DOHH2 (cell line): ENCODE measurements around the gene IMMP2L.

Experiments
- EZH2phosphoT487 ChIP-seq: fragments of 200-600 bp; sonication (generic); IDR thresholded peaks from 2 replicates; pipeline ENCODE4 v1.6.1; 2017; ENCODE audit warnings: borderline replicate concordance, mild to moderate bottlenecking, antibody characterized with exemption, low read length, moderate library complexity, mixed read lengths
- TF ChIP-seq, protein P1 (sequence below): fragments of 200-600 bp; sonication (generic); IDR thresholded peaks from one replicate; pipeline ENCODE4 v1.5.1; 2014; ENCODE audit warnings: antibody characterized with exemption, mild to moderate bottlenecking, low read depth, low read length; ENCODE audit not compliant: poor library complexity, severe bottlenecking

DNA sequence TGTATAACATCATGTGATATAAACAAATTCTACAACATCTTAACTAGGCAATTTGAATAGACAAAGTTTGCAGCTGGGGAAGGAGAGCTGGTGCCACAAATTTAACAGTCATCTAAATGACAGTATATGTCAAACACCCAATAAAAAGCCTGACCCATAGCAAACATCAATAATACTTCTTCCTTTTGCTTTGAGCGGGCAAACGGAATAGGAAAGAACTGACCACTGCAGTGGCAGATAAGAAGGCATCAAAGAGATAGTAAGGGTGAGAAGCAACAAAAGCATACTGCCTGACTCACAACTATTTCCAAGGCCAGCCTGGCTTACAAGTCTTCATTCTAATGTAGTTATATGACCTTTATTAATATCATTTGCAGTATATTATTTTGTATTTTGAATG is 371.5 kb downstream of the IMMP2L start:
- no peak for TF ChIP-seq EZH2phosphoT487
- TF ChIP-seq, protein P1, sequence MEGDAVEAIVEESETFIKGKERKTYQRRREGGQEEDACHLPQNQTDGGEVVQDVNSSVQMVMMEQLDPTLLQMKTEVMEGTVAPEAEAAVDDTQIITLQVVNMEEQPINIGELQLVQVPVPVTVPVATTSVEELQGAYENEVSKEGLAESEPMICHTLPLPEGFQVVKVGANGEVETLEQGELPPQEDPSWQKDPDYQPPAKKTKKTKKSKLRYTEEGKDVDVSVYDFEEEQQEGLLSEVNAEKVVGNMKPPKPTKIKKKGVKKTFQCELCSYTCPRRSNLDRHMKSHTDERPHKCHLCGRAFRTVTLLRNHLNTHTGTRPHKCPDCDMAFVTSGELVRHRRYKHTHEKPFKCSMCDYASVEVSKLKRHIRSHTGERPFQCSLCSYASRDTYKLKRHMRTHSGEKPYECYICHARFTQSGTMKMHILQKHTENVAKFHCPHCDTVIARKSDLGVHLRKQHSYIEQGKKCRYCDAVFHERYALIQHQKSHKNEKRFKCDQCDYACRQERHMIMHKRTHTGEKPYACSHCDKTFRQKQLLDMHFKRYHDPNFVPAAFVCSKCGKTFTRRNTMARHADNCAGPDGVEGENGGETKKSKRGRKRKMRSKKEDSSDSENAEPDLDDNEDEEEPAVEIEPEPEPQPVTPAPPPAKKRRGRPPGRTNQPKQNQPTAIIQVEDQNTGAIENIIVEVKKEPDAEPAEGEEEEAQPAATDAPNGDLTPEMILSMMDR: no peak
